OCI-LY1 (cell line): ENCODE data around the gene ZNF14.

Experiments used
- CTCF ChIP-seq: fragments of 200-600 bp; sonication (generic), shearing (Covaris generic); IDR thresholded peaks from 2 replicates; pipeline ENCODE4 v1.5.1; 2017; ENCODE audit warnings: mild to moderate bottlenecking, antibody characterized with exemption, low read length, moderate library complexity, mixed read lengths
- EZH2 ChIP-seq: fragments of 200-600 bp; sonication (generic), shearing (Covaris generic); IDR thresholded peaks from 2 replicates; pipeline ENCODE4 v1.8.0; 2017; ENCODE audit warnings: borderline replicate concordance, mixed run types, mild to moderate bottlenecking, antibody characterized with exemption, low read length, moderate library complexity, mixed read lengths

- TF ChIP-seq EZH2 (no peak), CTCF (no peak)
Measured at GRCh38 chr19:19661141-19661674, 71.7 kb downstream of the ZNF14 start.
